AG04450 (cell line): Measurements from ENCODE around the gene MYLK. TPM values are rescaled to one million over a fixed set of nuclear protein-coding genes. Genes with fewer than 3 reads are reported as not detected.
A peak's percentile ranks its signal among the peaks of the same experiment; 100 is the strongest.

Experiments used
- CTCF ChIA-PET: fragments of 300-600, 350-600 bp; formaldehyde crosslinking; extraction: SDS; loops from one replicate; lab custom pipeline; 2022; ENCODE audit warnings: antibody characterized with exemption, inconsistent platforms; lab: Charles Lee
- POLR2A ChIA-PET: fragments of 350-600 bp; formaldehyde crosslinking; extraction: SDS; loops from one replicate; lab custom pipeline; 2021; ENCODE audit warnings: antibody characterized with exemption, inconsistent platforms; lab: Yijun Ruan, JAX
- DNase-seq: peaks from one replicate; pipeline ENCODE4 v3.0.0-alpha.2; 2011; ENCODE audit warnings: low read depth, low spot score
- H3K27ac ChIP-seq: one replicate; pipeline ENCODE4 v1.5.1; 2012; ENCODE audit warnings: low read depth, low read length, control low read depth
- H3K27me3 ChIP-seq: one replicate; pipeline ENCODE4 v1.6.0; 2012; ENCODE audit warnings: low read length; ENCODE audit not compliant: control insufficient read depth, insufficient read depth
- H3K4me3 ChIP-seq: 2 replicates; pipeline ENCODE4 v1.5.1; 2011; ENCODE audit warnings: mild to moderate bottlenecking, low read depth, low read length, control low read depth
- H3K9me3 ChIP-seq: 2 replicates; pipeline ENCODE4 v1.5.1; 2012; ENCODE audit warnings: low read length; ENCODE audit not compliant: control insufficient read depth, insufficient read depth
- polyA plus RNA-seq: library from polyadenylated mRNA; depleted of rRNA; stranded (reverse); fragments of >200 nt; gene quantifications from 2 replicates; pipeline ENCODE4 v1.2.3, GENCODE V29; 2011
- TF ChIP-seq, protein P1 (sequence below): IDR thresholded peaks from 2 replicates; pipeline ENCODE4 v1.5.1; 2011; ENCODE audit warnings: low read depth, low read length, control low read depth, inconsistent platforms

Gene MYLK
- polyA plus RNA-seq, 1 experiment = 1,320 TPM

DNA sequence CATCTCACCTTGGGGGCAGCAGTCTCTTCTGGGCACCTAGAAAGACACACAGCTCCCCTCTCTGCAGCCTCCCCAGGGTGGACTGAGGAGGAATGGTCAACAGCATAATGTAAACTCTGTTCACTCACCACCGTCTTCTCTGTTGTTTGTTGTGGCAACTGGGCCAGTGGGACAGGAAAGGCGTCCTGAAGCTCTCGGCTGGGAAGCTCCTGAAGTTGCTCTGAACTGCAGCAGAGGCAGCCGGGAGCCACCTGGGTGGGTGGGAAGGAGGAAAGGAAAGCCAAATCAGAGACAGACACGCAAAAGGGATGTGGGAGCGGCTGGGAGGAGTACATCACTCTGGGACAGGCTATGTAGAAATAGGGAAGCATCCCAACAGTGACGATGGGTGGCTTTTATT lies 52.7 kb downstream of the MYLK start:
- ChIA-PET CTCF (no interaction called here), POLR2A (no interaction called here)
- TF ChIP-seq, protein P1, sequence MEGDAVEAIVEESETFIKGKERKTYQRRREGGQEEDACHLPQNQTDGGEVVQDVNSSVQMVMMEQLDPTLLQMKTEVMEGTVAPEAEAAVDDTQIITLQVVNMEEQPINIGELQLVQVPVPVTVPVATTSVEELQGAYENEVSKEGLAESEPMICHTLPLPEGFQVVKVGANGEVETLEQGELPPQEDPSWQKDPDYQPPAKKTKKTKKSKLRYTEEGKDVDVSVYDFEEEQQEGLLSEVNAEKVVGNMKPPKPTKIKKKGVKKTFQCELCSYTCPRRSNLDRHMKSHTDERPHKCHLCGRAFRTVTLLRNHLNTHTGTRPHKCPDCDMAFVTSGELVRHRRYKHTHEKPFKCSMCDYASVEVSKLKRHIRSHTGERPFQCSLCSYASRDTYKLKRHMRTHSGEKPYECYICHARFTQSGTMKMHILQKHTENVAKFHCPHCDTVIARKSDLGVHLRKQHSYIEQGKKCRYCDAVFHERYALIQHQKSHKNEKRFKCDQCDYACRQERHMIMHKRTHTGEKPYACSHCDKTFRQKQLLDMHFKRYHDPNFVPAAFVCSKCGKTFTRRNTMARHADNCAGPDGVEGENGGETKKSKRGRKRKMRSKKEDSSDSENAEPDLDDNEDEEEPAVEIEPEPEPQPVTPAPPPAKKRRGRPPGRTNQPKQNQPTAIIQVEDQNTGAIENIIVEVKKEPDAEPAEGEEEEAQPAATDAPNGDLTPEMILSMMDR = no peak
- Histone ChIP-seq H3K27me3 (no peaks in the 10 kb centered on the region), H3K9me3 (peaks cover 3% of the 10 kb centered on the region; the same call in 1 of the 2 replicates), H3K4me3 (no peak overlapping the region), H3K27ac (no peak overlapping the region)
- no peak for DNase-seq

DNA sequence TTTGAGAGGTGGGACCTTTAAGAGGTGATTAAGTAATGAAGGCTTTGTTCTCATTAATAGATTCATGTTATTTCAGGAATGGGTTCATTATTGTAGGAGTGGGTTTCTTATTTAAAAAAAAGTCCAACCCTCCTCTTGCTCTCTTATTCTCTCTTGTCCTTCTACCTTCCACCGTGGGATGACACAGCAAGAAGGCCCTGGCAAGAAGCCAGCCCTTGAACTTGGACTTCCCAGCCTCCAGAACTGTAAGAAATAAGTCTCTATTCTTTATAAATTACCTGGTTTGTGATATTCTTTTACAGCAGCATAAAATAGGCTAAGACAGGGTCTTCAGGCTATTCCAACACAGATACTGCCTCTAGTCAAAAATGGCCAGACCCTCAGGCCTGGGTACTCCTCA lies 62.2 kb downstream of the MYLK start:
- Histone ChIP-seq H3K27ac (no peak overlapping the region), H3K9me3 (peaks cover 18% of the 10 kb centered on the region), H3K4me3 (no peak overlapping the region), H3K27me3 (no peaks in the 10 kb centered on the region)
- TF ChIP-seq, protein P1 = no peak
- ChIA-PET POLR2A (no interaction called here), CTCF (no interaction called here)
- DNase-seq = no peak

DNA sequence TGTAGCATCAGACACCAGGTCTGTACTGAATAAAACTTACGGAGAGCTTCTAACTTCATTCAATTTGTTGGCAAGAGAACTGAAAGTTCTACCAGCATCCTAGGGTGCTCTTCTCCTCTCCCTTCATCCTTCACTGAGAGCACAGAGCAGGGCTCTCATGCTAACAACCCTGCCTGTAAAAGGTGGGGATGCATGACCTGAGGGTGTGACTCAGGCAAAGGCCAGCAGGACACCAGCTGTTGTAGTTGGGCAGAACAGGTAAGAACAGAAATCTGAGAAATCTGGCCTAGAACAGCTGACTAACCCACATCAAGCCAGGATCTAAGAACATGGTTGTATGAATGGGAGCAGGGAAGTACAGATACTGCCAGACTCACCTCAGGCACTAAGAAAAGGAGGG lies 64.2 kb downstream of the MYLK start:
- TF ChIP-seq, protein P1 = no peak
- Histone ChIP-seq H3K27ac (peak overlapping the region; percentile 66), H3K27me3 (no peaks in the 10 kb centered on the region), H3K9me3 (peaks cover 10% of the 10 kb centered on the region; the same call in 1 of the 2 replicates), H3K4me3 (no peak overlapping the region)
- no peak for DNase-seq
- ChIA-PET CTCF (interaction anchor here (0.6 to 3.3 kb wide), 2 partner anchors 96 to 646 kb away, joined by 4 to 11 read pairs; no protein-coding TSS in a partner anchor), POLR2A (no interaction called here)

DNA sequence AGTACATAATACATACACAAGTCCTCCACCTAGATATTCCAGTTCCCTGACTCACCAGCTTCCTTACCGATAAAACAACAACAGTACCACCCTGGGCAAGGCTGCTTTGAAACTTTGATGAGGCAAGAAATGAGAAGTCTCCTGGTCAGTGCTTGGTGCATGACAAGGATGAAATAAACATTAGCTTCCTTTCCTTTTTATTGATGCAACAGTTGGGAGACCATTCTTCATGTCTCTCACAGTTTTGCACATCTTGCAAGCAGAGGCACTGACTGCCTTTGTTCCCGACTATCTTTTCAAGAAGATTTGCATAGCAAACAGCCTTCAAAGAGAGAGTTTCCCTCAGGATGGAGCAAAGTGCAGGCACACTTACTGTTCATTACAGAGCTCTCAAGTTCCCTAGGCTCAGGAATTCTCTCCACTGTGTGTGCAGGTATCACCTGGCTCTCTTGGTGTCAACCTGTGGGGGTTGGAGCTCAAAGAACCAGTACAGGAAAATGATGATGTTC lies 65.2 kb downstream of the MYLK start:
- Histone ChIP-seq H3K27me3 (no peaks in the 10 kb centered on the region), H3K9me3 (peaks cover 10% of the 10 kb centered on the region; the same call in 1 of the 2 replicates), H3K4me3 (no peak overlapping the region), H3K27ac (peak overlapping the region; percentile 85)
- peak; percentile 45 for DNase-seq
- POLR2A ChIA-PET = interaction anchor here (1.0 to 1.3 kb wide), 4 partner anchors 11 to 86 kb away, joined by 3 to 10 read pairs (median 4); no protein-coding TSS in a partner anchor
- CTCF ChIA-PET = interaction anchor here (3.3 kb wide), 1 partner anchor 95 kb away, joined by 11 read pairs; no protein-coding TSS in a partner anchor
- TF ChIP-seq, protein P1 = no peak

DNA sequence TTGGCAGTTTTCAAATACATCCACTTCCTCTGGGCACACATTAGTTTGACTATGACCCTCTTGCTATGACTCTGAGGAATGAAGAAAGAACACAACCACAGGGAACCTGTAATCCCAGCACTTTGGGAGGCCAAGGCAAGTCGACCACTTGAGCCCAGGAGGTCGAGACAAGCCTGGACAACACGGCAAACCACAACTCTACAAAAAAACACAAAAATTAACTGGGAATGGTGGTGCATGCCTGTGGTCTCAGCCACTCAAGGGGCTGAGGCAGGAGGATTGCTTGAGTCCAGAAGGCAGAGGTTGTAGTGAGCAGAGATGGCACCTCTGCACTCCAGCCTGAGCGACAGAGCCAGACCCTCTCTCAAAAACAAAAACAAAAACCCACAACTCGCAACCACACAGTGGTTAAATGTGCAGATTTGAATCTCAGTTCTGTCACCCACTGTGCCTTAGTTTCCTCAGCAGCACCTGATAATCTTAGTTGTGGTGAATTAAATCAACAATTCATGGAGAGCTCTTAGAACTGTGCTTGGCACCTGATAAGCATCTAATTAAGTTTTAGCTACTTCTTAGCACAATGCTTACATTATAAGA lies 65.7 kb downstream of the MYLK start:
- H3K4me3 ChIP-seq = no peak overlapping the region
- H3K27ac ChIP-seq = peak overlapping the region; percentile 85
- no peaks in the 10 kb centered on the region for H3K27me3 ChIP-seq
- peaks cover 10% of the 10 kb centered on the region; the same call in 1 of the 2 replicates for H3K9me3 ChIP-seq
- TF ChIP-seq, protein P1 = no peak
- POLR2A ChIA-PET = interaction anchor here (1.0 to 1.3 kb wide), 4 partner anchors 11 to 86 kb away, joined by 3 to 10 read pairs (median 4); no protein-coding TSS in a partner anchor
- CTCF ChIA-PET = interaction anchor here (3.3 kb wide), 1 partner anchor 94 kb away, joined by 11 read pairs; no protein-coding TSS in a partner anchor
- no peak for DNase-seq
